HG02610 (cell line): Measurements from ENCODE around the gene GIMAP7.
"Not testable (repeated sequence)": the region's sequence is repeated elsewhere in the genome, so short reads cannot be mapped to it uniquely, and the experiment has no call there.

Experiments
- ATAC-seq: cut with Tn5 transposase; IDR thresholded peaks from one replicate; pipeline ENCODE4 v1.9.1; 2021; ENCODE audit warnings: mild to moderate bottlenecking, moderate library complexity; ENCODE audit not compliant: unreplicated experiment

Gene GIMAP7

GRCh38 chr7:150511048-150511447, 3.6 kb upstream of the GIMAP7 start:
- no peak for ATAC-seq

GRCh38 chr7:150513758-150514157, 914 bp upstream of the GIMAP7 start:
- ATAC-seq, result no peak

DNA sequence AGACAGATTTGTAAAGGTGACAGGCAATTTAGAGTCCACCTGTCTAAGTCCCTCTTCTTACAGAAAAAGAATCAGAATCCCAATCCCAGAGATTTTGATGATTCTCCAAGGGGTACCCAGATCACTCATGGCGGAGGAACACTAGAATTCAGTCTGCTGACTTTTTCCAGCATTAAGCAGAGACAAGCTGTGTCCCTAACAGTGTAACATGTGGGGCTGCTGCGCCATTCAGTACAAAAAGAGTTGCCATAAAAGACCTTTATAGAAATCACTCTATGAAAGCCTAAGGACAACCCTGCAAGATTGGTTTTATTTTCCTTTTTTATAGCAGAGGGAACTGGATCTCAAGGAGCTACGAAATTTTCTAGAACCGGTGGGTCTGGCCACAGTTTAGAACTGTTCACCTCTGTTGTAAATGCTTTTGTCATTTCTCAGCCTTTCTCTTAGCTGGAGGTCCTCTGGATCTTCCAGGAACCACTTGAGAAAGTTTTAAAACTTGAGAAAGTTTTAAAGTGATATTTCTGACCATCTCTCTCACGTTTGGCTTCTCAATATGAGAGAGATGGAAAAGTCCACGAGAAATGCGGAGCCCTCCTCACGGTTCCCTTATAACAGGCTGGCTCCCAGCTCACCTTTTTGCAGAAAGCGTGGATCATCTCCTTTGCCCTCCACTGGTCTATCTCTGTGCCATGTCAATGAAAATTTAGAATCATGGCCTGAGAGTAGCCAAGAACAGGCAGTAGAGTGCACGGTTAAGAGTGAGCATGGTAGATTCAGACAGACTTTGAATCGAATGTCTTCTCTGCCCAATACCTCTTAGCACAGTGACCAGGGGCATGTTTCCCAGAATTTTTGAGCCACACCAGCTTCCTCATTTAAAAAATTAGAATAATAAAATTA, 826 bp downstream of the GIMAP7 start:
- ATAC-seq, result no peak

DNA sequence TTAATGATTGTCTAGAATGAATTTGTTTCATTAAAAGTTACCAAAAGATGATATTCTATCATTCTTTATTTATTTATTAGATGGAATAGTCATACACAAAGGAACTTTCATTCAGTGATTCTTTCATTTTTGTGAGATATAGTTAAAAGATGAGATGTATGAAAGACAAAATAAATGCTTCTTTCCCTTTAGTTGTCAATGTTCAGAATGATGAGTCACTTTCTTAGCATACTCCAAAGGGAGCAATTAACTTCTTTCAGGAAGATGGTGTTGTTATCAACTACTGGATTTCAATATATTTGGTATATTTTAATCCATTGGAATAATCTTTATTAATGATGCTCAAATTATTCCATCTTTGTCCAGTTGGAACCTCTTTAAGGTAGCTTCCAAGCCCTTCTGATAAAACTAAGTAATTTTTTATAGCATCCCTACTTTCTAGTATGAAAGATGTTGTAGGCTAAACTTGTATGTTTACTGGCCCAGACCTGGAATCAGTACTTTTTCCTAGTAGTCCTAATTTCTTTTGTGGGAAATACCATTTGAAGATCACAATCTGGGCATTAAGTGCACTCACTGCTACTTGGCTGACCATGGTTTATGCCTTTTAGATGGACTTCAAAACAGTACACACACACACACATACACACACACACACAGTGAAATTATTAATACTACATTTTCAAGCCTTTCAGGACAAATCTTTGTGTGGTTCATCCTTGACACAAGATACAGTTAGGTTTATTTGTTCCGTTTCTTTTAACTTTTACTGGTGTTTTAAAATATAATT, 2.5 kb downstream of the GIMAP7 start:
- ATAC-seq, result no peak

DNA sequence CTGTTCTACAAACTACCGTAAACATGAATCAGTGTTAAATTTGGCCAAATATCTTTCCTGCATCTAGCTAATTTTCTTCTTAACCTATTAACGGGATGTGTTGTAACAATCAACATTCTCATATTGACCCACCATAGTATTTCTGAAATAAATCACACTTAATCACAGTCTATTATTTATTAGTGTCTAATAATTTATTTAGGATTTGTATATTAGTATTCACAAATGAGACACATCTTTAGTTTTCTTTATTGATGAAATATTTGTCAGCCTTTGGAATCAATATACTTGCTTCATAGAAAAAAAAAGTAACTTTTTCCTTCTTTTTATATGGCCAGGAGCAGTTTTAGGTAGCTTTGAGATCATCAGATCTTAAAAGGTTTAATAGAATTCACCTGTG, 4.6 kb downstream of the GIMAP7 start:
- no peak for ATAC-seq

GRCh38 chr7:150520145-150520544, 5.5 kb downstream of the GIMAP7 start:
- ATAC-seq, result no peak

DNA sequence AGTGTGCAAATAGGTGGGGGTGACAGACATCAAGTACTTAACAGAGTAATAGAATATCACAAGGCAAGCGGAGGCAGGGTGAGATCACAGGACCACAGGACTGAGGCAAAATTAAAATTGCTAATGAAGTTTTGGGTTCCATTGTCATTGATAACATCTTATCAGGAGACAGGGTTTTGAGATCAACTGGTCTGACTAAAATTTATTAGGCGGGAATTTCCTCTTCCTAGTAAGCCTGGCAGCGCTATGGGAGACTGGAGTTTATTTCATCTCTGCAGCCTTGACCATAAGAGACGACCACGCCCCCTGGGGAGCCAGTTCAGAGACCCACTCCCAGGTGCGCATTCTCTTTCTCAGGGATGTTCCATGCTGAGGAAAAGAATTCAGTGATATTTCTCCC, 8.3 kb downstream of the GIMAP7 start:
- not testable (repeated sequence) for ATAC-seq

GRCh38 chr7:150524018-150524417, 9.3 kb downstream of the GIMAP7 start:
- ATAC-seq, result no peak

DNA sequence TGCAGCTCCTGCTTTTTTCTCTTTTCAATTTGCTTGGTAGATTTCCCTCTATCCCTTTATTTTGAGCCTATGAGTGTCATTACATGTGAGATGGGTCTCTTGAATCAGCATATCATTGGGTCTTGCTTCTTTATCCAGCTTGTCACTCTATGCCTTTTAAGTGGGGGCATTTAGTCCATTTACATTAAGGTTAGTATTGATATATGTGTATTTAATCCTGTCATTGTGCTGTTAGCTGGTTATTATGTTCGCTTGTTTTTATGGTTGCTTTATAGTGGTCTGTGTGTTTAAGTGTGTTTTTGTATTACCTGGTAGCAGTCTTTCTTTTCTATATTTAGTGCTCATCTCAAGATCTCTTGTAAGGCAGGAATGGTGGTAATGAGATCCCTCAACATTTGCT, 17.0 kb downstream of the GIMAP7 start:
- no peak for ATAC-seq

DNA sequence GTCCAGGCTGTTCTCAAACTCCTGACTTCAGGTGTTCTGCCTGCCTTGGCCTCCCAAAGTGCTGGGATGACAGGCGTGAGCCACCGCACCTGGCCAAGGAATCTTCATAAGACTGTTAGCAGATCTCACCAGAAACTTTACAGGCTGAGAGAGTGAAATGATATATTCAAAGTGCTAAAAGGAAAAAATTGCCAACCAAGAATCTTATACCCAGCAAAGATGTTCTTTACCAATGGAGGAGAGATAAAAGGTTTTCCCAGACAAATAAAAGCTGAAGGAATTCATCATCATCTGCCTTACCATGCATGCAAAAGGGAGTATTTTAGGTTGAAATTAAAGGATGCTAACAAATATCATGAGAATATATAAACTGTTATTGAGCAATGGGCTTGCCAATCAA, 23.6 kb downstream of the GIMAP7 start:
- no peak for ATAC-seq

DNA sequence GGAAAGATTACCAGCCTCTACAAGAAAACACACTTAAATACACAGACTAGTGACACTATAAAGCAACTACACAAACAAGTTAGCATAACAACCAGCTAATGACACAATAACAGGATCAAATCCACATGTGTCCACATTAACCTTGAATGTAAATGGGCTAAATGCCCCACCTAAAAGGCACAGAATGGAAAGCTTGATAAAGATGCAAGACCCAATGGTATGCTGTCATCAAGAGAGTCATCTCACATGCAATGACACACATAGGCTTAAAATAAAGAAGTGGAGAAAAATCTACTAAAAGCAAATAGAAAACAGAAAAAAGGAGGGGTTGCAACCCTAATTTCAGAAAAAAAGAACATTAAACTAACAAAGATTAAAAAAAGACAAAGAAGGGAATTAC, 38.5 kb downstream of the GIMAP7 start:
- no peak for ATAC-seq

DNA sequence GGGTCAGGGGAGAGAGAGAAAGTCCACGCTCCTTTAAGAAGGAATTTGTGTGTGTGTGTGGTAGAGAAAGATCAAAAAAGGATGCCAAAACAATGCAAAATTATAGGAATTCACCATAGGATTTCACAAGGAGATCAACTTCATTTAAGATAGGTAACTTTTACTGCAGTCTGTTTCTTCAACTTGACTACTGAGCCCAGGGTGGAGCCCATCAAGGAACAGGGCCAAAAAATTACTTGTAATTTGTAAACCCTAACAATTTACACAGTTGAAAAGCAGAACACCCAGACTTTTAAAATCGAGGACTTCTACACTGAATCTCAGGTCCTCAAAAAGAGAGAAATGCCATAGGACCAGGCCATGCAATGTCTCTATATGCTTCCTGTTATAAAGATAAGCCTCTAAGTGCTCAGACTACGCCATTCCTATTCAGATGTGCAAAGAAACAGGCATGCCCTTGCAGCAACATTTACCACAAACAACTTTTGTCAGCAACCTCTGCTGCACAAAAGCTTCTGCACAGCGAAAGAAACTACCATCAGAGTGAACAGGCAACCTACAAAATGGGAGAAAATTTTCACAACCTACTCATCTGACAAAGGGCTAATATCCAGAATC, 42.0 kb downstream of the GIMAP7 start:
- ATAC-seq, result no peak

DNA sequence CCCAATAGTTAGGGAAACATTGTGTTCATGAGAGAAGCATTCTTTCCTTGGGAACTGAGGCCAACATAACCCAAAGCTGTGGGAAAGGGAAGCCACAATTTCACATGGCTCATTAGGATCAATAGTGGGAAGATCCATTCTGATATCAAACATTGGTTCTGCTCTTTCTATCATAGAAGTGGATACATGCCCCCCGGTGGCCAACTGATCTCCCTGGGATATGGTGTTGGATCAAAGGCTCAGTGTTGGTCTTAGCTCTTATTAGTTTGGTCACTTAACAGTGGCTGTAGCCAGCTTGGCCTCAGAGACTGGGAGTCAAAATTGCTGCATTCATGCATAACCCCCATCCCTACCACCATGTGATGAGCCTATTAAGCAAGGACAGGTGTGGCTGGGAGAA, 45.8 kb downstream of the GIMAP7 start:
- no peak for ATAC-seq

- ATAC-seq, result no peak
These were observed 48.2 kb downstream of the GIMAP7 start for GRCh38 chr7:150562919-150563318.

GRCh38 chr7:150564006-150564405, 49.3 kb downstream of the GIMAP7 start:
- no peak for ATAC-seq

- no peak for ATAC-seq
These were observed 49.9 kb downstream of the GIMAP7 start for GRCh38 chr7:150564566-150564965.

DNA sequence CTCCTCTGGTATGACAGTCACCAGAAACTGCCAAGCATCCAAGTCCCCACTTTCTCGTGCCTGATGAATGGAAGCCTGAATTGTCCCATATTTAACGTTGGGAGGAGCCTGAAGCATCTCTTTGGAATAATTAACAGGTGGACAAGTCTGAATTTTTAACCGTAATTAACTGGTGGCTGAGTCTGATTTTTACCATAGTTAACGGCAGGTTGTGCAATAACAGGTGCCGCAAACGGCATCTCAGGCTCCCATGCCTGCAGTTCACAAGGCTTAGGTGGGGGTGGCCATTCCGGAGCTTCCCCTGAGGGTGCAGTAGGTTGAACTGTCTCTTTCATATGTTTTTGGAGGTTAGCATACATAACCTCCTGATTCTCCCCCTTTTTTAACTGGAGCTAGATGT, 50.6 kb downstream of the GIMAP7 start:
- no peak for ATAC-seq

- ATAC-seq, result no peak
These were observed 51.5 kb downstream of the GIMAP7 start for GRCh38 chr7:150566123-150566522.

DNA sequence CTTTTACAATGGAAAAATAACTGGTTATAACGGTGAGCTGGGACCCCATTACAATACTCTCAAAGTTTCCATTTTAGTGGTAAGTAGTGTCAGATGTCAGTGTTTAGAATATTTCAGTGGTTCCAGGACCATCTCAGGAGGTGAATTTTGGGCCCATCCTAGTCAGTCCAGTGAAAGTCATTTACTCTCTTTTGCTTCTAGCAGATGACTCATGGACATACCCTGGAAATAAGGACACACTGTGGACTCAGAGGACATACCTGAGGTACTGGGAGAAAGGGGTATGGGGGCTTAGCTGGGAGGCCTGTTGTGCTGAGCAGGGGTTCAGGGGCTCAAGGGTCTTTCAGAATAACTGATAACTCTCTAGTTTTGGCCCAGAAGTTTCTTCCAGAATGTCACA, 51.9 kb downstream of the GIMAP7 start:
- ATAC-seq, result no peak

DNA sequence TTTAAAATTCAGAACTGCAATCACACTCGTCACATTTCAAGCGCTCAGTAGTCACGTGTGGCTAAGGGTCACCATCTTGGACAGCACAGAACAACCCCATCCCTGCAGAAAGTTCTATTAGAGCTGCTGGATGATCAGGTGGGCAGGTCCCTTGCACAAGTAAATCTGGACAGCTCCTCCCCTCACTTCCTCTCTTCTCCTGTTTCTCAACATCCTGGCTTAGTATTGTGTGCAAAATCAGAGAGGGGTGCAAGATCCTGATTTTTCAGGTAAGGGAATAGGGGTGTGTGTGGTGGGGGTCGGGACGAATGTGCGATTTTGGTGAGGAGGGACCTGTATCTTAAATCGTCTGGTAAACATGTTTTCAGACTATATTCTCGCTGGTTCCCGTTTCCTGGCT, 52.5 kb downstream of the GIMAP7 start, which contains the start of gene GIMAP4:
Gene GIMAP4, plus strand, starts transcription at position 222 of the 400 bp plus-strand sequence. CDS start 2,512 bp downstream, outside the sequence.
- ATAC-seq, result no peak

DNA sequence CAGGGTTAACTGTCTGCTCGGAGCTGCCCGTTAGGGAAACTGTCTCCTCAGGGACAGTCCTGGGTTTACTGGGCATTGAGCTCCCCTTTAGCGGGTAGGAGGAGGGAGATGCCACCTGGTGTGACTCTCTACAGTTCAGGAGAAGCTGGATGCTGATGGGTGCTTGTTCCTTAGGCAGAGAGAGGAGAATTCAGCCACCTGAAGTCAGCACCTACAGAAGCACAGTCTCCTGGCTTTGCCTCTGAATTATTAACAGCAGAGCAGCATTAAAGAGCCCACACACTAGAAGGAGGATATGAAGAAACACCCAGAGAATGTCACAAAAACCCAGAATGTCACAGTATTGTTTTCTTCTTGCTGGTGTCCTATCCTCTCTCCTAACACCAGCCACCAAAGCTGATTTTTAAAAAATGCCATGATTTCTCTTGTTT, 53.2 kb downstream of the GIMAP7 start:
- no peak for ATAC-seq
